ENCODE results near the gene TMEM209.
"Not testable (repeated sequence)": the region's sequence is repeated elsewhere in the genome, so short reads cannot be mapped to it uniquely, and the experiment has no call there.

Gene TMEM209

GRCh38 chr7:130127404-130127803, 77.8 kb downstream of the TMEM209 start:
- TF ChIP-seq CTCF (IDR thresholded peaks at IDR 0.05; ENCODE audit: low read depth, low read length): no peak
- no peak for DNase-seq (ENCODE audit: extremely low read depth, low read depth)

GRCh38 chr7:130126840-130127239, 78.4 kb downstream of the TMEM209 start:
- DNase-seq (ENCODE audit: extremely low read depth, low read depth): not testable (repeated sequence)

- DNase-seq (ENCODE audit: extremely low read depth, low read depth): no peak
- TF ChIP-seq CTCF (IDR thresholded peaks at IDR 0.05; ENCODE audit: low read depth, low read length): no peak
These were observed 80.5 kb downstream of the TMEM209 start for GRCh38 chr7:130124711-130125110.

- no peak for TF ChIP-seq CTCF (IDR thresholded peaks at IDR 0.05; ENCODE audit: low read depth, low read length)
- DNase-seq (ENCODE audit: extremely low read depth, low read depth): no peak
These were observed 81.7 kb downstream of the TMEM209 start for GRCh38 chr7:130123501-130123900.

GRCh38 chr7:130118801-130119200, 86.4 kb downstream of the TMEM209 start:
- no peak for TF ChIP-seq CTCF (IDR thresholded peaks at IDR 0.05; ENCODE audit: low read depth, low read length)
- DNase-seq (ENCODE audit: extremely low read depth, low read depth): no peak

- no peak for DNase-seq (ENCODE audit: extremely low read depth, low read depth)
- TF ChIP-seq CTCF (IDR thresholded peaks at IDR 0.05; ENCODE audit: low read depth, low read length): no peak
These were observed 86.9 kb downstream of the TMEM209 start for GRCh38 chr7:130118294-130118693.

GRCh38 chr7:130114776-130115175, 90.4 kb downstream of the TMEM209 start:
- no peak for DNase-seq (ENCODE audit: extremely low read depth, low read depth)

More at GRCh38 chr7:130114776-130115175, 90.4 kb downstream of the TMEM209 start:
- TF ChIP-seq CTCF (IDR thresholded peaks at IDR 0.05; ENCODE audit: low read depth, low read length): no peak

Data from AG09319 (cell line).